ENCODE measurements around the gene NOTO.

GRCh38 chr2:73252238-73253027, 50.1 kb downstream of the NOTO start:
- TF ChIP-seq POLR2AphosphoS5 (IDR thresholded peaks at IDR 0.05): no peak
- no peak for TF ChIP-seq CTCF (IDR thresholded peaks at IDR 0.05)
- no peak for TF ChIP-seq POLR2A (IDR thresholded peaks at IDR 0.05)
- TF ChIP-seq EP300 (IDR thresholded peaks at IDR 0.05): no peak

Data from sigmoid colon (tissue), 4 donors.